Dendritic cell treated with granulocyte-macrophage colony-stimulating factor and Interleukin-4, amounts not matched to agents 40 ng/mL and 50 ng/mL, for 4 days (primary cell): ENCODE measurements around the gene UXS1.

ENCODE experiments used
- H3K27ac Mint-ChIP-seq: one replicate; pipeline ENCODE4 v1.8.0; 2022; ENCODE audit warnings: mild to moderate bottlenecking, mixed read lengths
- H3K27me3 Mint-ChIP-seq: one replicate; pipeline ENCODE4 v1.8.0; 2022; ENCODE audit warnings: mild to moderate bottlenecking, mixed read lengths
- H3K36me3 Mint-ChIP-seq: one replicate; pipeline ENCODE4 v1.8.0; 2022; ENCODE audit warnings: low read depth, mixed read lengths
- H3K4me1 Mint-ChIP-seq: one replicate; pipeline ENCODE4 v1.8.0; 2022; ENCODE audit warnings: low read depth, mixed read lengths
- H3K4me3 Mint-ChIP-seq: one replicate; pipeline ENCODE4 v1.8.0; 2022; ENCODE audit warnings: mild to moderate bottlenecking, moderate library complexity, mixed read lengths
- H3K9me3 Mint-ChIP-seq: one replicate; pipeline ENCODE4 v1.8.0; 2022; ENCODE audit warnings: mixed read lengths
- intact Hi-C: fragments of 100-400 bp; cut with micrococcal nuclease; formaldehyde crosslinking; loops from one replicate; pipeline ENCODE4 v1.15.0; 2022

Gene UXS1

DNA sequence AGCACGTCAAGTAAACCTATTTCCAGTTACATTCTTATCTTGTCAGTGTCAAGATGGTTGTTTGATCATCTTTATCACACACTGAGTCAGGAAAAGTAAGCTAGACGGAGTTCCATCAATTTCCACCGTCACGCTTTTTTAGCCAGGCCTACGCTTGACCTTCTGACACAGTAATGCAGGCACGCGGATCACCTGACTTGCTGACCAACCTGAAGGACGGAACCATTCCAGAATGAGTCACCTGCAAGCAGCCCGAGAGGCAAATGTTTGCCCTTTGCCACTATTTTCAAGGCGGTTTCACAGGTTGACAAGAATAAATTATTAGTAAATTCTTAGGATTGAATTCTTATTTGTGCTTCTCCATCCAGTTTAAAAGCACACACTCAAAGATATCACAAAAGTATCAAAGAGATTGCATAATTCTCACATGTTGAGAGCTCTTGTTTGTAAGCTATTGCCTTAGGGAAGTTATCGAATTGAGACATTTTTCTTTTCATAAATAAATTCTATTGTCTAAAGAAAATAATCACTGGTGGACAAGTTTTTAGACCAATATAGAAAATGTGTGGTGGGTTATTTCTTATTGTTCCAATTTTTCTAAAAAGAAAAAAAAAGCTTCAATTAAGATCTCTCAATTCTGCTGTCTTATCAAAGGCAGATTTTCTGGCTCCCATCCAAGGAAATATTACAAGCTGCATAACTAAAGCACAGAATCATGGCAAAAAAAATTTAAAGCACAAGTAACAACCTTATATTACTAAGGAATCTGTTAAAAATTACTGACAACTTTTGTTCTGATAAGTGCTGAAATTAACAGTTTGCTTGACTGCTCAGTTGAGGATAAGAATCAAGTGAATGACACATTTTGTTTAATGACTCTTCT lies 31.9 kb downstream of the UXS1 start:
- Mint-ChIP-seq H3K27ac (no peak overlapping the region), H3K4me3 (no peak overlapping the region)

GRCh38 chr2:106161341-106161740 lies 32.8 kb downstream of the UXS1 start:
- H3K27me3 Mint-ChIP-seq = no peaks in the 10 kb centered on the region
- H3K9me3 Mint-ChIP-seq = no peaks in the 10 kb centered on the region
- no peak overlapping the region for H3K27ac Mint-ChIP-seq
- H3K36me3 Mint-ChIP-seq = peaks cover 44% of the 10 kb centered on the region
- intact Hi-C loops = no loop called here
- no peak overlapping the region for H3K4me3 Mint-ChIP-seq
- H3K4me1 Mint-ChIP-seq = peaks cover 23% of the 10 kb centered on the region

More for the DNA sequence above, 31.9 kb downstream of the UXS1 start:
- Mint-ChIP-seq H3K4me1 (peaks cover 23% of the 10 kb centered on the region), H3K36me3 (peaks cover 44% of the 10 kb centered on the region), H3K9me3 (no peaks in the 10 kb centered on the region), H3K27me3 (no peaks in the 10 kb centered on the region)
- intact Hi-C loops = no loop called here

DNA sequence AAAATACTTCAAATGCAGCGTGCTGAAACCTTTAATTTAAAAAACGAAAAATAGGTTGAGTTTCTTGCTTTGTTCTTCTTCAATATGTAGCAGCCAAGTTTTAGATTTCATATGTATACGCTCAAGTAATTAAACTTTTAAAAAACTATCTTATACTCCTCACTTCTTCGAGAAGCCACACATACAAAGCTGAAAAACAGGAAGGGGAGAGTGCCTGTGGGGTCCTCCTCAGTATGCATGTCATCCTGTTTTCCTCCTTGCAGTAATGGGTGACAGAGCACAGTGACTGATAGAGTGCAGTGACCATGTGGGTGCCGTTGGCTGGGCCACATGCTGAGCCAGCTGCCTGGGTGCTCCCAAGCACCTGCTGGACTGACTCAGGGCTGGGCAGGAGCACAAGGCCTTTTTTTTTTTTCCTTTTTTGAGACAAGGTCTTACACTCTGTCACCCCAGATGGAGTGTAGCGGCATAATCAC lies 33.3 kb downstream of the UXS1 start:
- Mint-ChIP-seq H3K9me3 (no peaks in the 10 kb centered on the region), H3K27ac (no peak overlapping the region), H3K27me3 (no peaks in the 10 kb centered on the region), H3K4me1 (peaks cover 23% of the 10 kb centered on the region), H3K36me3 (peaks cover 45% of the 10 kb centered on the region), H3K4me3 (no peak overlapping the region)
- intact Hi-C loops = no loop called here

GRCh38 chr2:106159866-106160785 lies 34.0 kb downstream of the UXS1 start:
- Mint-ChIP-seq H3K4me1 (peaks cover 22% of the 10 kb centered on the region), H3K4me3 (peak overlapping the region; percentile 32), H3K9me3 (peaks cover under 1% of the 10 kb centered on the region), H3K36me3 (peaks cover 52% of the 10 kb centered on the region), H3K27ac (peak overlapping the region; percentile 18), H3K27me3 (no peaks in the 10 kb centered on the region)
- intact Hi-C loops = no loop called here

DNA sequence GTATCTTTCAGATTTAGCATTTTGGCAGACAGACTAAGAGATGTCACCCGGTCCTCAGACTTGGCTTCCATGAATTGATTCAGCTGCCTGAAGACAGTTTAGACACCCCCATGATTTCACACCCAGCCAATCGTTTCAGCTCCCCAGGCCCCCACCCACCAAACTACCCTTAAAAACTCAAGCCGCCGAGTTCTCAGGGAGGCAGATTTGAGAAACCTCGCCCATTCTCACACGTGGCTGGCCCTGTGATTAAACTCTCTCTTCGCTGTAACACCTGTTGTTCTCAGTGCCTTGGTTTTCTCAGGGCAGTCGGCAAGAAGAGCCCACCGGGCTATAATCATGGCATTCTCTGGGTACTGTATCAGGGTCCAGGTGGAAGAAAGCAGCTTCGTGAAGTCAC lies 35.2 kb downstream of the UXS1 start:
- Mint-ChIP-seq H3K36me3 (peaks cover 59% of the 10 kb centered on the region), H3K4me1 (peaks cover 16% of the 10 kb centered on the region), H3K9me3 (peaks cover 13% of the 10 kb centered on the region), H3K27me3 (no peaks in the 10 kb centered on the region), H3K27ac (no peak overlapping the region), H3K4me3 (no peak overlapping the region)
- intact Hi-C loops = no loop called here

- no peaks in the 10 kb centered on the region for H3K27me3 Mint-ChIP-seq
- no peak overlapping the region for H3K27ac Mint-ChIP-seq
- intact Hi-C loops = no loop called here
- no peak overlapping the region for H3K4me3 Mint-ChIP-seq
- H3K36me3 Mint-ChIP-seq = peaks cover 64% of the 10 kb centered on the region
- peaks cover 16% of the 10 kb centered on the region for H3K4me1 Mint-ChIP-seq
- peaks cover 21% of the 10 kb centered on the region for H3K9me3 Mint-ChIP-seq
Observed at GRCh38 chr2:106158131-106158530, 36.0 kb downstream of the UXS1 start.

DNA sequence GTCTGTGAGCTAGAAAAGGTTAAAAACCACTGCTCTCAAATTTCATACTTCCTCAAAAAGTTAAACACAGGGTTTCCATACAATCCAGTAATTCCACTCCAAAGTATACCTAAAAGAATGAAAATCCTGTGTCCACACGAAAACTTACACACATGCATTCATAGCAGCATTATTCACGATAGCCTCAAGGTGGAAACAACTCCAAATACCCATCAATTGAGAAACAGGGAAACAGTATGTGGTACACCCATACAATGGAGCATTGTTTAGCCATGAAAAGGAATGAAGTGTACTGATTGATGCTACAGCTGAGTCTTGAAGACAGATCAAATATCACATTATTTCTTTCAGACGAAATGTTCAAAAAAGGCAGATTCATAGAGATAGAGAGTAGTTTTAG lies 36.7 kb downstream of the UXS1 start:
- Mint-ChIP-seq H3K36me3 (peaks cover 65% of the 10 kb centered on the region), H3K27me3 (no peaks in the 10 kb centered on the region), H3K9me3 (peaks cover 24% of the 10 kb centered on the region), H3K4me3 (no peak overlapping the region), H3K4me1 (peaks cover 21% of the 10 kb centered on the region), H3K27ac (no peak overlapping the region)
- intact Hi-C loops = no loop called here

DNA sequence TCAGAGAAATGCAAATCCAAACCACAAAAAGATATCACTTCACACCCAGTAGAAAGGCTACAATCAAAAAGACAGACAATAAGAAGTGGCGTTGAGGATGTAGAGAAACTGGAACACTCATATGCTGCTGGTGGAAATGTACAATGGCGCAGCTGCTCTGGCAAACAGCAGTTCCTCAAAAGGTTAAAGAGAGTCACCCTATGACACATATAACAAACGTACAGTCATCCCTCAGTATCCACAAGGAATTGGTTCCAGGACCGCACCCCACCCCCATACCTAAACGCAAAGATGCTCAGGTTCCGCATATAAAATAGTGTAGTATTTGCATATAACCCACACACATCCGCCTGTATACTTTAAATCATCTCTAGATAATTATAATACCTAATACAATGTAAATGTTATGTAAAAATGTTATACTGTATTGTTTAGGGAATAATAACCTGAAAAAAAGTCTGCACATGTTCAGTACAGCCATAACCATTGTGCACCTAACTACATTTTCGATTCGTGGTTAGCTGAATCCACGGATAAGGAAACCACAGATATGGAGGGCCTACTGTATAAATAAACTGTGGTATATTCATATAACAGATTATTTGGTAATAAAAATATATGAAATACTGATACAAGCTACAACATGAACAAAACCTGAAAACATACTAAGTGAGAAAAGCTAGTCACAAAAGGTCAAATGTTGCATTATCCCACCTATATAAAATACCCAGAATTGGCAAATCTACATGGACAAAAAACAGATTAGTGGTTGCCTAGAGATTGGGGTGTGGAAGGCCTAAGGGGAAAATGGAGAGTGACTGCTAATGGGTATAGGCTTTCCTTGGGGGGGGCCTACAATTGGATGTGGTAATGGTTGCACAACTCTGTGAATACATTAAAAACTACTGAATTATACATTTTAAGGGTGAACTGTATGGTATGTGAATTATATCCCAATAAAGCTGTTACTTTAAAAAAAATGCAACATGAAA lies 37.5 kb downstream of the UXS1 start:
- Mint-ChIP-seq H3K27ac (no peak overlapping the region), H3K4me3 (no peak overlapping the region)

GRCh38 chr2:106153781-106154180 lies 40.3 kb downstream of the UXS1 start:
- Mint-ChIP-seq H3K27ac (no peak overlapping the region), H3K9me3 (peaks cover 24% of the 10 kb centered on the region), H3K27me3 (no peaks in the 10 kb centered on the region), H3K4me3 (no peak overlapping the region), H3K4me1 (peaks cover 5% of the 10 kb centered on the region), H3K36me3 (peaks cover 80% of the 10 kb centered on the region)
- intact Hi-C loops = no loop called here

More for the DNA sequence above, 37.5 kb downstream of the UXS1 start:
- H3K4me1 Mint-ChIP-seq = peaks cover 21% of the 10 kb centered on the region
- peaks cover 70% of the 10 kb centered on the region for H3K36me3 Mint-ChIP-seq
- H3K27me3 Mint-ChIP-seq = no peaks in the 10 kb centered on the region
- H3K9me3 Mint-ChIP-seq = peaks cover 24% of the 10 kb centered on the region
- intact Hi-C loops = no loop called here

DNA sequence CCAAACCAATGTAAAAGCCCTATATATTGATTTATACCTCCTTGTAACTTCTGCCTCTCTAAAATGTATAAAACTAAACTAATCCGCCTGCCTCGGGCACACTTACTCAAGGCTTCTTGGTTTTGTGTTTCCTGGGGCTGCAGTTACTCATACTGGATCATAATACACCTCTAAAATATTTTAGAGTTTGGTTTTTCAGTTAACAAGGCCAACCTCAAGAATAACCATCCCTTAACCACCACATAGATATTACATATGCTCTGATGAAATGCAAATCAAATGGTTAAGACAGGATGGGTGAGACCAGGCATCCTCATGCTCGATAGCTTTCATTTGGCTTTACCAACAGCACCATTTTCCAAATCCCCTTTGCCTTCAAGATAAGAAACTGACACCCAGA lies 46.4 kb downstream of the UXS1 start:
- Mint-ChIP-seq H3K9me3 (no peaks in the 10 kb centered on the region), H3K27me3 (no peaks in the 10 kb centered on the region), H3K36me3 (peaks cover 70% of the 10 kb centered on the region), H3K4me1 (peaks cover 3% of the 10 kb centered on the region), H3K27ac (no peak overlapping the region), H3K4me3 (no peak overlapping the region)
- intact Hi-C loops = no loop called here

GRCh38 chr2:106147159-106147558 lies 46.9 kb downstream of the UXS1 start:
- Mint-ChIP-seq H3K36me3 (peaks cover 70% of the 10 kb centered on the region), H3K4me3 (no peak overlapping the region), H3K27ac (no peak overlapping the region), H3K27me3 (no peaks in the 10 kb centered on the region), H3K9me3 (no peaks in the 10 kb centered on the region), H3K4me1 (no peaks in the 10 kb centered on the region)
- intact Hi-C loops = no loop called here

- Mint-ChIP-seq H3K4me3 (no peak overlapping the region), H3K27me3 (no peaks in the 10 kb centered on the region), H3K9me3 (no peaks in the 10 kb centered on the region), H3K4me1 (no peaks in the 10 kb centered on the region), H3K36me3 (peaks cover 54% of the 10 kb centered on the region), H3K27ac (no peak overlapping the region)
- intact Hi-C loops = no loop called here
Observed at GRCh38 chr2:106144621-106145331, 49.3 kb downstream of the UXS1 start.
